MCF 10A (cell line): ENCODE results near the gene GNB1. TPM values are rescaled to one million over a fixed set of nuclear protein-coding genes. Genes with fewer than 3 reads are reported as not detected.

Source experiments
- BruUV-seq: library from RNA; stranded (reverse); fragments of 400-500 nt; replicated peaks from 2 replicates; lab custom pipeline; 2021; lab: Mats Ljungman, UMichigan
- CTCF ChIA-PET: fragments of 300-600 bp; sonication (Branson Sonifier 250); formaldehyde crosslinking; extraction: SDS; loops from one replicate; lab custom pipeline; 2021; ENCODE audit warnings: antibody characterized with exemption, inconsistent platforms; lab: Yijun Ruan, JAX
- POLR2A ChIA-PET: fragments of 300-600, 350-650 bp; sonication (Branson Sonifier 250); formaldehyde crosslinking; extraction: SDS; loops from one replicate; lab custom pipeline; 2020; ENCODE audit warnings: antibody characterized with exemption, inconsistent platforms; lab: Yijun Ruan, JAX
- DNase-seq: peaks from one replicate; pipeline ENCODE4 v3.0.0-alpha.2; 2018; ENCODE audit not compliant: unreplicated experiment
- H3K27ac Mint-ChIP-seq: one replicate; pipeline ENCODE4 v1.8.0; 2022; ENCODE audit warnings: mild to moderate bottlenecking, low read depth, mixed read lengths; ENCODE audit not compliant: unreplicated experiment
- H3K27me3 Mint-ChIP-seq: one replicate; pipeline ENCODE4 v1.8.0; 2022; ENCODE audit warnings: mixed read lengths; ENCODE audit not compliant: insufficient read depth, unreplicated experiment
- H3K36me3 Mint-ChIP-seq: one replicate; pipeline ENCODE4 v1.8.0; 2022; ENCODE audit warnings: mild to moderate bottlenecking, moderate library complexity, mixed read lengths; ENCODE audit not compliant: insufficient read depth, unreplicated experiment
- H3K4me1 Mint-ChIP-seq: one replicate; pipeline ENCODE4 v1.8.0; 2022; ENCODE audit warnings: mixed read lengths; ENCODE audit not compliant: insufficient read depth, unreplicated experiment
- H3K4me3 Mint-ChIP-seq: one replicate; pipeline ENCODE4 v1.8.0; 2022; ENCODE audit warnings: mild to moderate bottlenecking, moderate library complexity, mixed read lengths; ENCODE audit not compliant: unreplicated experiment
- H3K9me3 Mint-ChIP-seq: one replicate; pipeline ENCODE4 v1.8.0; 2022; ENCODE audit warnings: mixed read lengths; ENCODE audit not compliant: unreplicated experiment
- intact Hi-C: fragments of 100-400 bp; cut with micrococcal nuclease; formaldehyde crosslinking; loops from 2 replicates; pipeline ENCODE4 v1.14.1; 2022
- total RNA-seq: library from RNA; stranded (reverse); gene quantifications from 2 replicates; pipeline ENCODE4 v1.2.3, GENCODE V29; 2022
- TF ChIP-seq, protein P1 (sequence below): fragments of 200-600 bp; IDR thresholded peaks from one replicate; pipeline ENCODE4 v1.8.0; 2022; ENCODE audit warnings: antibody characterized with exemption, mild to moderate bottlenecking; ENCODE audit not compliant: unreplicated experiment

Gene GNB1
- total RNA-seq, 1 experiment from 2014 or later: 430 TPM

- intact Hi-C loops: no loop called here
- H3K9me3 Mint-ChIP-seq: no peaks in the 10 kb centered on the region
- ChIA-PET CTCF (interaction anchor here (0.7 to 2.5 kb wide), 3 partner anchors 14 to 171 kb away, joined by 3 to 12 read pairs (median 4); no protein-coding TSS in a partner anchor), POLR2A (interaction anchor here (1.4 kb wide), 1 partner anchor 82 kb away, joined by 3 read pairs; no protein-coding TSS in a partner anchor)
- no peak for DNase-seq
- H3K4me1 Mint-ChIP-seq: no peaks in the 10 kb centered on the region
- peaks cover 87% of the 10 kb centered on the region for H3K36me3 Mint-ChIP-seq
- no TSS peak for BruUV-seq
- no peak overlapping the region for H3K4me3 Mint-ChIP-seq
- TF ChIP-seq, protein P1, sequence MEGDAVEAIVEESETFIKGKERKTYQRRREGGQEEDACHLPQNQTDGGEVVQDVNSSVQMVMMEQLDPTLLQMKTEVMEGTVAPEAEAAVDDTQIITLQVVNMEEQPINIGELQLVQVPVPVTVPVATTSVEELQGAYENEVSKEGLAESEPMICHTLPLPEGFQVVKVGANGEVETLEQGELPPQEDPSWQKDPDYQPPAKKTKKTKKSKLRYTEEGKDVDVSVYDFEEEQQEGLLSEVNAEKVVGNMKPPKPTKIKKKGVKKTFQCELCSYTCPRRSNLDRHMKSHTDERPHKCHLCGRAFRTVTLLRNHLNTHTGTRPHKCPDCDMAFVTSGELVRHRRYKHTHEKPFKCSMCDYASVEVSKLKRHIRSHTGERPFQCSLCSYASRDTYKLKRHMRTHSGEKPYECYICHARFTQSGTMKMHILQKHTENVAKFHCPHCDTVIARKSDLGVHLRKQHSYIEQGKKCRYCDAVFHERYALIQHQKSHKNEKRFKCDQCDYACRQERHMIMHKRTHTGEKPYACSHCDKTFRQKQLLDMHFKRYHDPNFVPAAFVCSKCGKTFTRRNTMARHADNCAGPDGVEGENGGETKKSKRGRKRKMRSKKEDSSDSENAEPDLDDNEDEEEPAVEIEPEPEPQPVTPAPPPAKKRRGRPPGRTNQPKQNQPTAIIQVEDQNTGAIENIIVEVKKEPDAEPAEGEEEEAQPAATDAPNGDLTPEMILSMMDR: no peak
- H3K27me3 Mint-ChIP-seq: no peaks in the 10 kb centered on the region
- H3K27ac Mint-ChIP-seq: no peak overlapping the region
Measured at GRCh38 chr1:1809489-1809888, 81.4 kb downstream of the GNB1 start.

DNA sequence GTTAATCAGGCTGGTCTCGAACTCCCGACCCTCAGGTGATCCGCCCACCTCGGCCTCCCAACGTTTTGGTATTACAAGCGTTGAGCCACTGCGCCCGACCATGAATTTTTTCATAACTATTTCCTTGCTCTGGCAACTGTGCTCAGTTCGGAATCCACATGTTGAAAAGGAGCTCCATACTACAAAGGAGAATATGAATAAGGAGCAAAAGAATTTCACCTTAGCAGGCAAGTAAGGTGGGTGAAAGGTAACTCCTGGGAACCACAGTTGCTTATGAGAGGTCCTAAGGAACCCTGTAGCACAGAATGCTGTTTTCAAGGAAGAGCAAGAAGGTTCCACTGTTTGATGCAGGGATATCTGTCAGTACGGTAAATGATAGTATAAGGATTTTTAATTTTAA, 82.7 kb downstream of the GNB1 start:
- TF ChIP-seq, protein P1: no peak
- Mint-ChIP-seq H3K4me3 (no peak overlapping the region), H3K27me3 (no peaks in the 10 kb centered on the region), H3K4me1 (no peaks in the 10 kb centered on the region), H3K9me3 (no peaks in the 10 kb centered on the region), H3K36me3 (peaks cover 87% of the 10 kb centered on the region), H3K27ac (no peak overlapping the region)
- no TSS peak for BruUV-seq
- DNase-seq: no peak
- CTCF ChIA-PET: interaction anchor here (0.6 to 2.5 kb wide), 5 partner anchors 16 to 97 kb away, joined by 3 to 12 read pairs (median 3); no protein-coding TSS in a partner anchor
- POLR2A ChIA-PET: no interaction called here
- intact Hi-C loops: no loop called here

DNA sequence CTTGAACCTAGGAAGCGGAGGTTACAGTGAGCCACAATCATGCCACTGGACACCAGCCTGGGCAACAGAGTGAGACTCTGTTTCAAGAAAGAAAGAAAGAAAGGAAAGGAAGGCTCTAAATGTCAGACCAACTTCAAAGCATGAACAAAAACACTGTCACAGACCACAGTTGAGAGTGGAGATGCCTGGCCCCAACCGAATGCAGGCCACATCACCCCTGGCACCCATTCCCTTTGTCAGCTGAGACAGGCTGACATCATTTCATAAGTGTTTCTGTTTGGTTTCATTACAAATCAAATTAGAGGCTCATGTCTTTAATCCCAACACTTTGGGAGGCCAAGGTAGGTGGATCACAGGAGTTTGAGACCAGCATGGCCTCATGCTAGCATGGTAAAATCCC, 84.0 kb downstream of the GNB1 start:
- TF ChIP-seq, protein P1: no peak
- BruUV-seq: no TSS peak
- POLR2A ChIA-PET: no interaction called here
- H3K27ac Mint-ChIP-seq: no peak overlapping the region
- CTCF ChIA-PET: interaction anchor here (0.6 to 1.9 kb wide), 3 partner anchors 99 to 529 kb away, joined by 3 to 10 read pairs (median 4); no protein-coding TSS in a partner anchor
- no peak overlapping the region for H3K4me3 Mint-ChIP-seq
- H3K9me3 Mint-ChIP-seq: no peaks in the 10 kb centered on the region
- intact Hi-C loops: no loop called here
- H3K27me3 Mint-ChIP-seq: no peaks in the 10 kb centered on the region
- H3K36me3 Mint-ChIP-seq: peaks cover 87% of the 10 kb centered on the region
- DNase-seq: no peak
- no peaks in the 10 kb centered on the region for H3K4me1 Mint-ChIP-seq

- no peak overlapping the region for H3K4me3 Mint-ChIP-seq
- H3K27me3 Mint-ChIP-seq: no peaks in the 10 kb centered on the region
- H3K27ac Mint-ChIP-seq: no peak overlapping the region
- H3K36me3 Mint-ChIP-seq: peaks cover 100% of the 10 kb centered on the region
- no TSS peak for BruUV-seq
- POLR2A ChIA-PET: interaction anchor here (0.7 kb wide), 1 partner anchor 80 kb away, joined by 3 read pairs; no protein-coding TSS in a partner anchor
- CTCF ChIA-PET: interaction anchor here (1.0 to 1.4 kb wide), 2 partner anchors 9 to 102 kb away, joined by 4 to 6 read pairs; no protein-coding TSS in a partner anchor
- TF ChIP-seq, protein P1: no peak
- no peaks in the 10 kb centered on the region for H3K9me3 Mint-ChIP-seq
- no peaks in the 10 kb centered on the region for H3K4me1 Mint-ChIP-seq
- intact Hi-C loops: no loop called here
- no peak for DNase-seq
Measured at GRCh38 chr1:1804301-1804700, 86.6 kb downstream of the GNB1 start.
